Gastrocnemius medialis (tissue), 4 donors: Measurements from ENCODE around the gene RDH13. TPM values are rescaled to one million over a fixed set of nuclear protein-coding genes. Genes with fewer than 3 reads are reported as not detected.
"Not testable (repeated sequence)": the region's sequence is repeated elsewhere in the genome, so short reads cannot be mapped to it uniquely, and the experiment has no call there.

ENCODE experiments used
- ATAC-seq, 2 donors: fragments of 150-250 bp; one replicate each; pipeline ENCODE4 v1.9.1; 2016
- DNase-seq, 2 donors: peaks; one replicate each; pipeline ENCODE4 v3.0.0-alpha.2; 2019
- H3K27ac ChIP-seq, 4 donors: fragments of 200-600 bp; sonication (generic); 1 replicate in 1 of 4; 2 replicates in 3 of 4; pipeline ENCODE4 v1.5.1; 2016 to 2018; ENCODE audit warnings: mild to moderate bottlenecking in 2 of 4, moderate library complexity in 1 of 4
- H3K27me3 ChIP-seq, 3 donors: fragments of 200-600 bp; sonication (generic) in 2 of 3; 1 replicate in 1 of 3; 2 replicates in 2 of 3; pipeline versions ENCODE4 v1.5.1 to v1.6.0; 2016 to 2019; ENCODE audit warnings: mild to moderate bottlenecking in 1 of 3, moderate library complexity in 1 of 3
- H3K36me3 ChIP-seq, 2 donors: fragments of 200-600 bp; sonication (generic) in 1 of 2; one replicate each; pipeline ENCODE4 v1.5.1; 2017 to 2018
- H3K4me1 ChIP-seq, 2 donors: fragments of 200-600 bp; sonication (generic) in 1 of 2; one replicate each; pipeline ENCODE4 v1.5.1; 2016 to 2017; ENCODE audit warnings: mild to moderate bottlenecking in 2 of 2
- H3K4me3 ChIP-seq, 4 donors: fragments of 200-600 bp; sonication (generic) in 3 of 4; 1 replicate in 1 of 4; 2 replicates in 3 of 4; pipeline ENCODE4 v1.5.1; 2016 to 2019; ENCODE audit warnings: mild to moderate bottlenecking in 2 of 4
- H3K9me3 ChIP-seq, 3 donors: fragments of 200-600 bp; sonication (generic) in 2 of 3; 1 replicate in 1 of 3; 2 replicates in 2 of 3; pipeline ENCODE4 v1.5.1; 2016 to 2019
- CTCF ChIP-seq, 5 experiments: fragments of 450-650 bp in 3 of 5; fragments of 200-600 bp in 2 of 5; sonication (generic) in 2 of 5; IDR thresholded peaks in 4 of 5; conservative IDR thresholded peaks in 1 of 5; 1 replicate in 4 of 5; 2 replicates in 1 of 5; pipeline ENCODE4 v1.5.1; 2016 to 2019; ENCODE audit warnings: antibody characterized with exemption in 5 of 5, mild to moderate bottlenecking in 3 of 5, moderate library complexity in 3 of 5
- POLR2A ChIP-seq, 2 donors: fragments of 450-650 bp; IDR thresholded peaks; one replicate each; pipeline ENCODE4 v1.6.1; 2017; ENCODE audit warnings: antibody characterized with exemption in 2 of 2, mild to moderate bottlenecking in 2 of 2, moderate library complexity in 2 of 2
- in situ Hi-C, 4 donors: fragments of 200-750 bp; cut with MboI; loops; one replicate each; pipeline versions ENCODE4 v1.15.0 to v1.8.0; 2017; ENCODE audit warnings: low sequenced_read_pairs in 4 of 4
- intact Hi-C: fragments of 100-400 bp; cut with DNase I; formaldehyde crosslinking; loops from one replicate; pipeline ENCODE4 v1.15.1; 2023; ENCODE audit warnings: low total_unique reads
- total RNA-seq, 4 donors: library from RNA; depleted of rRNA; stranded (reverse); fragments of >200 nt; gene quantifications; one replicate each; pipeline versions ENCODE4 v1.1.0 to v1.2.3, GENCODE V29; 2016

Gene RDH13
- total RNA-seq, 4 donors from 2014 or later: 5.2 to 10.5 (median 7.6) TPM

GRCh38 chr19:55000761-55001160 lies 62.2 kb downstream of the RDH13 start:
- DNase-seq (no peak), ATAC-seq (no peak)
- no peak overlapping the region for H3K27ac ChIP-seq
- TF ChIP-seq POLR2A (IDR thresholded peaks at IDR 0.05) (no peak), CTCF (IDR thresholded peaks at IDR 0.05 in 4 of 5, conservative IDR thresholded peaks at IDR 0.05 in 1 of 5) (no peak)
- no peak overlapping the region for H3K4me3 ChIP-seq
- H3K9me3 ChIP-seq: no peaks in the 10 kb centered on the region
- in situ Hi-C loops (no loop called here), intact Hi-C loops (no loop called here)
- no peaks in the 10 kb centered on the region for H3K36me3 ChIP-seq
- peaks cover 0 to 3% (median 0%) of the 10 kb centered on the region in 3 donors for H3K27me3 ChIP-seq
- no peaks in the 10 kb centered on the region for H3K4me1 ChIP-seq

GRCh38 chr19:54998751-54999239 lies 64.2 kb downstream of the RDH13 start:
- H3K36me3 ChIP-seq, H3K9me3 ChIP-seq, in situ Hi-C loops, DNase-seq, H3K27ac ChIP-seq, H3K4me1 ChIP-seq, H3K27me3 ChIP-seq, H3K4me3 ChIP-seq, ATAC-seq, intact Hi-C loops: not testable (repeated sequence)

GRCh38 chr19:54995561-54995960 lies 67.4 kb downstream of the RDH13 start:
- Histone ChIP-seq H3K4me3 (no peak overlapping the region), H3K27me3 (no peaks in the 10 kb centered on the region), H3K36me3 (no peaks in the 10 kb centered on the region), H3K9me3 (no peaks in the 10 kb centered on the region), H3K27ac (no peak overlapping the region), H3K4me1 (no peaks in the 10 kb centered on the region)
- no peak for DNase-seq
- intact Hi-C loops (no loop called here), in situ Hi-C loops (no loop called here)
- no peak for TF ChIP-seq CTCF (IDR thresholded peaks at IDR 0.05 in 4 of 5, conservative IDR thresholded peaks at IDR 0.05 in 1 of 5)
- no peak for TF ChIP-seq POLR2A (IDR thresholded peaks at IDR 0.05)
- no peak for ATAC-seq

Other genes starting within 250 kb of the RDH13 start
- gene KIR3DL1, start 246.7 kb downstream of the RDH13 start, total RNA-seq: under 1 TPM in 1 of 4 donors, not detected in 3; 0.36 TPM
- not detected for gene KIR2DS4, start 230.5 kb downstream of the RDH13 start, total RNA-seq
- not detected for gene KIR3DL2, start 212.7 kb downstream of the RDH13 start, total RNA-seq
- gene FCAR, start 188.9 kb downstream of the RDH13 start, total RNA-seq: 1 to 10 TPM in 1 of 4 donors, under 1 TPM in 2, not detected in 1; 0.33 to 2.0 (median 0.41) TPM
- gene NCR1, start 157.0 kb downstream of the RDH13 start, total RNA-seq: not detected
- not detected for gene NLRP7, start 115.6 kb downstream of the RDH13 start, total RNA-seq
- gene NLRP2, start 96.8 kb downstream of the RDH13 start, total RNA-seq: under 1 TPM in 1 of 4 donors, not detected in 3; 0.23 TPM
- under 1 TPM in 1 of 4 donors, not detected in 3; 0.16 TPM for gene GP6, start 24.9 kb downstream of the RDH13 start, total RNA-seq
- 1 to 10 TPM in 2 of 4 donors, under 1 TPM in 2; 0.25 to 2.4 (median 1.3) TPM for gene EPS8L1, start 12.7 kb upstream of the RDH13 start, total RNA-seq
- 10 to 100 TPM; 22.6 to 28.2 (median 26.2) TPM for gene PPP1R12C, start 54.5 kb upstream of the RDH13 start, total RNA-seq
- 1,000 to 10,000 TPM; 2,342 to 9,166 (median 6,627) TPM for gene TNNT1, start 86.1 kb upstream of the RDH13 start, total RNA-seq
- 1 to 10 TPM; 1.6 to 6.2 (median 5.5) TPM for gene TNNI3, start 94.6 kb upstream of the RDH13 start, total RNA-seq
- under 1 TPM in 1 of 4 donors, not detected in 3; 0.39 TPM for gene DNAAF3, start 103.5 kb upstream of the RDH13 start, total RNA-seq
- gene SYT5, start 117.1 kb upstream of the RDH13 start, total RNA-seq: not detected
- gene PTPRH, start 146.4 kb upstream of the RDH13 start, total RNA-seq: under 1 TPM; 0.39 to 0.56 (median 0.48) TPM
- 1 to 10 TPM in 3 of 4 donors, under 1 TPM in 1; 0.87 to 5.0 (median 1.7) TPM for gene TMEM86B, start 165.6 kb upstream of the RDH13 start, total RNA-seq
- gene PPP6R1, start 195.9 kb upstream of the RDH13 start, total RNA-seq: 10 to 100 TPM; 14.6 to 47.9 (median 39.6) TPM
- gene HSPBP1, start 217.0 kb upstream of the RDH13 start, total RNA-seq: 10 to 100 TPM; 18.5 to 41.7 (median 36.7) TPM
- not detected for gene BRSK1, start 220.8 kb upstream of the RDH13 start, total RNA-seq